H9 (cell line): Measurements from ENCODE around the gene COG2. TPM values are rescaled to one million over a fixed set of nuclear protein-coding genes. Genes with fewer than 3 reads are reported as not detected.

Experiments
- DNase-seq: peaks from one replicate; pipeline ENCODE4 v3.0.0-alpha.2; 2017
- H2AFZ ChIP-seq: one replicate; pipeline ENCODE4 v1.6.1; 2013; ENCODE audit warnings: mild to moderate bottlenecking, low read length, control low read depth, moderate library complexity
- H2AK5ac ChIP-seq: 2 replicates; pipeline ENCODE4 v1.6.1; 2013; ENCODE audit warnings: low read length, control low read depth, mixed read lengths; ENCODE audit not compliant: insufficient read length
- H2BK120ac ChIP-seq: one replicate; pipeline ENCODE4 v1.6.1; 2013; ENCODE audit warnings: low read depth, mild to moderate bottlenecking, low read length, control low read depth, inconsistent platforms; ENCODE audit not compliant: poor library complexity, severe bottlenecking
- H2BK12ac ChIP-seq: 2 replicates; pipeline ENCODE4 v1.6.1; 2013; ENCODE audit warnings: low read length, control low read depth, mixed read lengths, low read depth; ENCODE audit not compliant: insufficient read length
- H2BK15ac ChIP-seq: 2 replicates; pipeline ENCODE4 v1.6.1; 2013; ENCODE audit warnings: low read depth, low read length, control low read depth
- H2BK20ac ChIP-seq: one replicate; pipeline ENCODE4 v1.6.1; 2013; ENCODE audit warnings: low read depth, mild to moderate bottlenecking, low read length, control low read depth, inconsistent platforms; ENCODE audit not compliant: poor library complexity, severe bottlenecking
- H2BK5ac ChIP-seq: 2 replicates; pipeline ENCODE4 v1.6.1; 2013; ENCODE audit warnings: low read length, control low read depth, mixed read lengths; ENCODE audit not compliant: insufficient read length
- H3K14ac ChIP-seq: 2 replicates; pipeline ENCODE4 v1.6.1; 2013; ENCODE audit warnings: low read length, control low read depth; ENCODE audit not compliant: insufficient read depth
- H3K18ac ChIP-seq: 2 replicates; pipeline ENCODE4 v1.6.1; 2013; ENCODE audit warnings: low read depth, mild to moderate bottlenecking, mixed read lengths, low read length, control low read depth; ENCODE audit not compliant: insufficient read length
- H3K23ac ChIP-seq: 2 replicates; pipeline ENCODE4 v1.6.1; 2013; ENCODE audit warnings: low read length, control low read depth, mixed read lengths, low read depth; ENCODE audit not compliant: insufficient read length
- H3K23me2 ChIP-seq: 2 replicates; pipeline ENCODE4 v1.6.1; 2013; ENCODE audit warnings: low read depth, mild to moderate bottlenecking, mixed read lengths, low read length, control low read depth; ENCODE audit not compliant: insufficient read length, poor library complexity, severe bottlenecking
- H3K27ac ChIP-seq: 2 replicates; pipeline ENCODE4 v1.5.1; 2013; ENCODE audit warnings: low read length, control low read depth, mixed read lengths, low read depth; ENCODE audit not compliant: insufficient read length
- H3K27me3 ChIP-seq: 2 replicates; pipeline ENCODE4 v1.6.1; 2013; ENCODE audit warnings: low read length, control low read depth, inconsistent platforms; ENCODE audit not compliant: insufficient read depth
- H3K4ac ChIP-seq: 2 replicates; pipeline ENCODE4 v1.6.1; 2013; ENCODE audit warnings: low read depth, mild to moderate bottlenecking, control low read depth, inconsistent platforms, low read length, moderate library complexity
- H3K4me1 ChIP-seq: 2 replicates; pipeline ENCODE4 v1.6.1; 2013; ENCODE audit warnings: low read length, control low read depth, inconsistent platforms; ENCODE audit not compliant: insufficient read depth
- H3K4me2 ChIP-seq: 2 replicates; pipeline ENCODE4 v1.6.1; 2013; ENCODE audit warnings: low read length, control low read depth, mixed read lengths; ENCODE audit not compliant: insufficient read length, insufficient read depth
- H3K56ac ChIP-seq: 2 replicates; pipeline ENCODE4 v1.6.1; 2013; ENCODE audit warnings: low read depth, mild to moderate bottlenecking, mixed read lengths, low read length, control low read depth; ENCODE audit not compliant: insufficient read length
- H3K79me1 ChIP-seq: 2 replicates; pipeline ENCODE4 v1.6.1; 2013; ENCODE audit warnings: low read depth, mild to moderate bottlenecking, moderate library complexity, low read length, control low read depth, inconsistent platforms; ENCODE audit not compliant: insufficient read depth, poor library complexity, severe bottlenecking
- H3K79me2 ChIP-seq: 2 replicates; pipeline ENCODE4 v1.6.1; 2013; ENCODE audit warnings: low read length, control low read depth, inconsistent platforms; ENCODE audit not compliant: insufficient read depth
- H3K9ac ChIP-seq: 2 replicates; pipeline ENCODE4 v1.6.1; 2013; ENCODE audit warnings: low read length, control low read depth, mixed read lengths; ENCODE audit not compliant: insufficient read length; ENCODE audit errors: extremely low read depth
- H3K9me3 ChIP-seq: one replicate; pipeline ENCODE4 v1.6.1; 2013; ENCODE audit warnings: low read depth, low read length, inconsistent platforms; ENCODE audit not compliant: control insufficient read depth
- H3T11ph ChIP-seq: one replicate; pipeline ENCODE4 v1.6.1; 2013; ENCODE audit warnings: mild to moderate bottlenecking, low read length, control low read depth, inconsistent platforms
- H4K20me1 ChIP-seq: one replicate; pipeline ENCODE4 v1.6.1; 2013; ENCODE audit not compliant: control insufficient read depth, insufficient read length, insufficient read depth
- H4K5ac ChIP-seq: 2 replicates; pipeline ENCODE4 v1.6.1; 2013; ENCODE audit warnings: low read depth, mild to moderate bottlenecking, mixed read lengths, low read length, control low read depth; ENCODE audit not compliant: insufficient read length
- H4K8ac ChIP-seq: replicated peaks from 2 replicates; pipeline ENCODE4 v1.6.1; 2013; ENCODE audit warnings: low read length, control low read depth, mixed read lengths, low read depth; ENCODE audit not compliant: insufficient read length
- H4K91ac ChIP-seq: 2 replicates; pipeline ENCODE4 v1.6.1; 2013; ENCODE audit warnings: low read depth, mild to moderate bottlenecking, moderate library complexity, mixed read lengths, low read length, control low read depth; ENCODE audit not compliant: insufficient read length
- H3K27ac Mint-ChIP-seq, 3 experiments: 2 replicates in 2 of 3; 3 replicates in 1 of 3; pipeline ENCODE4 v1.8.0; 2020 to 2021; ENCODE audit warnings: mixed read lengths in 3 of 3, mild to moderate bottlenecking in 1 of 3, moderate library complexity in 1 of 3
- H3K27me3 Mint-ChIP-seq: 2 replicates; pipeline ENCODE4 v1.8.0; 2021; ENCODE audit warnings: low read depth, mild to moderate bottlenecking, moderate library complexity, mixed read lengths
- H3K36me3 Mint-ChIP-seq, 3 experiments: 2 replicates in 2 of 3; 3 replicates in 1 of 3; pipeline ENCODE4 v1.8.0; 2020 to 2021; ENCODE audit warnings: low read depth in 3 of 3, mixed read lengths in 3 of 3; ENCODE audit not compliant: insufficient read depth in 1 of 3
- H3K4me1 Mint-ChIP-seq, 2 experiments: 2 replicates each; pipeline ENCODE4 v1.8.0; 2020; ENCODE audit warnings: mixed read lengths in 2 of 2
- H3K4me3 Mint-ChIP-seq, 2 experiments: 2 replicates in 1 of 2; 3 replicates in 1 of 2; pipeline ENCODE4 v1.8.0; 2020 to 2021; ENCODE audit warnings: mild to moderate bottlenecking in 2 of 2, mixed read lengths in 2 of 2, moderate library complexity in 1 of 2
- H3K9me3 Mint-ChIP-seq, 2 experiments: 2 replicates in 1 of 2; 3 replicates in 1 of 2; pipeline ENCODE4 v1.8.0; 2020; ENCODE audit warnings: mild to moderate bottlenecking in 2 of 2, mixed read lengths in 2 of 2, moderate library complexity in 1 of 2
- WGBS: extraction: QIAGEN DNeasy Blood & Tissue Kit; methylation state at CpG from one replicate; pipeline ENCODE4 v1.1.7; 2013; ENCODE audit warnings: missing lambda C conversion rate, low lambda C conversion rate, mixed read lengths; ENCODE audit not compliant: insufficient read length; ENCODE audit errors: extremely low coverage; 5-methylcytosine and 5-hydroxymethylcytosine counted together
- total RNA-seq: library from RNA; stranded (reverse); gene quantifications from 2 replicates; pipeline ENCODE4 v1.2.1, GENCODE V29; 2021
- TF ChIP-seq, protein P1 (sequence below): fragments of 200-600 bp; sonication (generic); conservative IDR thresholded peaks from 3 replicates; pipeline ENCODE4 v1.8.0; 2021; ENCODE audit warnings: antibody characterized with exemption, mild to moderate bottlenecking

Gene COG2
- total RNA-seq, 1 experiment from 2014 or later: 42.2 TPM

DNA sequence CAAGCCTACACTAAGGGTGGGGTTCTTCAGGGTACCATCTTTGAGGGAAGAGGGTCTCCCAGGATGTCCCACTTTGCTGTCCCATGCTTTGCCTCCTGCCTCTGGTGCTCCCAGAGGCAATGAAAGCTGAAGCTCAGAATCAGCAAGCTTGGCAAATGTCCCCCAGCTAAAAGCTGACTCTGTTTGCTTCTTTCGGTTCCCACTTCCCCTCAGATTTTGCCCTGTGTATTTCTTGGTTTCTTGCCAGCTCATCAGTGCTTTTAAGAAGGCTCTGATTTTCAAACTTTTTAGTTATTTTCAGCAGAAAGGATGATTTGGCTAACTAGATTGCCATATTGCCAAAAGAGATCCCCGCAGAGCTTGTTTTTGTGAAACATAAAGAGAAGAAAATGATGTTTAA lies 33.1 kb upstream of the COG2 start:
- H4K5ac ChIP-seq: no peak overlapping the region
- no peaks in the 10 kb centered on the region for H3K23me2 ChIP-seq
- no peak overlapping the region for H3K18ac ChIP-seq
- H3T11ph ChIP-seq: no peak overlapping the region
- no peaks in the 10 kb centered on the region for H3K9me3 Mint-ChIP-seq
- H3K4me2 ChIP-seq: no peak overlapping the region
- H3K9me3 ChIP-seq: no peaks in the 10 kb centered on the region
- H3K4me1 ChIP-seq: peaks cover 2% of the 10 kb centered on the region; the same call in 1 of the 2 replicates
- no peak overlapping the region for H3K14ac ChIP-seq
- no peak for DNase-seq
- no peak overlapping the region for H4K8ac ChIP-seq
- no peak overlapping the region for H2BK5ac ChIP-seq
- no peak overlapping the region for H2AK5ac ChIP-seq
- H3K27ac Mint-ChIP-seq: peak overlapping the region in 2 of 3 experiments; percentile 20 to 79; a peak in 2 of 7 replicates
- no peak overlapping the region for H3K9ac ChIP-seq
- no peaks in the 10 kb centered on the region for H3K79me2 ChIP-seq
- no peaks in the 10 kb centered on the region for H3K36me3 Mint-ChIP-seq
- TF ChIP-seq, protein P1, sequence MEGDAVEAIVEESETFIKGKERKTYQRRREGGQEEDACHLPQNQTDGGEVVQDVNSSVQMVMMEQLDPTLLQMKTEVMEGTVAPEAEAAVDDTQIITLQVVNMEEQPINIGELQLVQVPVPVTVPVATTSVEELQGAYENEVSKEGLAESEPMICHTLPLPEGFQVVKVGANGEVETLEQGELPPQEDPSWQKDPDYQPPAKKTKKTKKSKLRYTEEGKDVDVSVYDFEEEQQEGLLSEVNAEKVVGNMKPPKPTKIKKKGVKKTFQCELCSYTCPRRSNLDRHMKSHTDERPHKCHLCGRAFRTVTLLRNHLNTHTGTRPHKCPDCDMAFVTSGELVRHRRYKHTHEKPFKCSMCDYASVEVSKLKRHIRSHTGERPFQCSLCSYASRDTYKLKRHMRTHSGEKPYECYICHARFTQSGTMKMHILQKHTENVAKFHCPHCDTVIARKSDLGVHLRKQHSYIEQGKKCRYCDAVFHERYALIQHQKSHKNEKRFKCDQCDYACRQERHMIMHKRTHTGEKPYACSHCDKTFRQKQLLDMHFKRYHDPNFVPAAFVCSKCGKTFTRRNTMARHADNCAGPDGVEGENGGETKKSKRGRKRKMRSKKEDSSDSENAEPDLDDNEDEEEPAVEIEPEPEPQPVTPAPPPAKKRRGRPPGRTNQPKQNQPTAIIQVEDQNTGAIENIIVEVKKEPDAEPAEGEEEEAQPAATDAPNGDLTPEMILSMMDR: no peak
- no peak overlapping the region for H2BK20ac ChIP-seq
- no peak overlapping the region for H3K4me3 Mint-ChIP-seq
- H3K79me1 ChIP-seq: no peaks in the 10 kb centered on the region
- H2BK120ac ChIP-seq: no peak overlapping the region
- H2BK12ac ChIP-seq: no peak overlapping the region
- H4K20me1 ChIP-seq: no peaks in the 10 kb centered on the region
- H3K27me3 Mint-ChIP-seq: no peaks in the 10 kb centered on the region
- H3K4me1 Mint-ChIP-seq: peaks cover 5 to 15% of the 10 kb centered on the region in 2 experiments
- H3K27ac ChIP-seq: no peak overlapping the region
- no peak overlapping the region for H3K23ac ChIP-seq
- H4K91ac ChIP-seq: no peak overlapping the region
- WGBS: no CpG with 5 or more reads among the region's 2 CpGs
- H3K4ac ChIP-seq: no peak overlapping the region; the same call in 1 of the 2 replicates
- no peaks in the 10 kb centered on the region for H3K27me3 ChIP-seq
- H3K56ac ChIP-seq: no peak overlapping the region
- H2BK15ac ChIP-seq: no peak overlapping the region; the same call in 1 of the 2 replicates
- H2AFZ ChIP-seq: no peak overlapping the region
